Vein endothelial cell (primary cell): ENCODE measurements around the gene FKBP4. TPM values are rescaled to one million over a fixed set of nuclear protein-coding genes. Genes with fewer than 3 reads are reported as not detected.

Experiments
- total RNA-seq: library from RNA; depleted of rRNA; stranded (reverse); fragments of >200 nt; gene quantifications from 2 replicates; pipeline ENCODE4 v1.2.3, GENCODE V29; 2012

Gene FKBP4
- total RNA-seq, result 45.7 and 49.3 TPM in 2 replicates

GRCh38 chr12:2794736-2795289 lies at the start of gene FKBP4:
Gene FKBP4, plus strand, starts transcription at chr12:2794970. Its CDS starts 170 bp downstream, at chr12:2795140.

GRCh38 chr12:2812290-2813213 lies 17.8 kb downstream of the FKBP4 start, which contains the start of gene ITFG2:
Gene ITFG2, plus strand, starts transcription at chr12:2812668. Its CDS starts 93 bp downstream, at chr12:2812761.

GRCh38 chr12:2834581-2835491 lies 40.1 kb downstream of the FKBP4 start, which contains the start of gene NRIP2:
Gene NRIP2, minus strand, starts transcription at chr12:2835035. Its CDS starts 52 bp downstream, at chr12:2834983.

Other genes with a start within 250 kb of the FKBP4 start
- 18.9 and 20.2 TPM in 2 replicates for gene ITFG2, start 17.7 kb downstream of the FKBP4 start, total RNA-seq
- gene NRIP2, start 40.1 kb downstream of the FKBP4 start, total RNA-seq, result not detected in 2 replicates
- gene TEX52, start 62.1 kb downstream of the FKBP4 start, total RNA-seq, result not detected in 2 replicates
- gene FOXM1, start 82.2 kb downstream of the FKBP4 start, total RNA-seq, result 15.0 and 23.0 TPM in 2 replicates
- gene RHNO1, start 82.3 kb downstream of the FKBP4 start, total RNA-seq, result 23.8 and 30.9 TPM in 2 replicates
- 25.5 and 30.5 TPM in 2 replicates for gene TULP3, start 95.9 kb downstream of the FKBP4 start, total RNA-seq
- gene TEAD4, start 164.4 kb downstream of the FKBP4 start, total RNA-seq, result 43.1 and 49.4 TPM in 2 replicates